Measurements from ENCODE around the gene CPD. TPM values are rescaled to one million over a fixed set of nuclear protein-coding genes. Genes with fewer than 3 reads are reported as not detected.

CPD gene
- total and polyA plus RNA-seq, 2 of the 13 experiments (the other 11 are each of a cell fraction or from before 2014, with no cell fraction given) = 46.1 to 72.3 TPM

DNA sequence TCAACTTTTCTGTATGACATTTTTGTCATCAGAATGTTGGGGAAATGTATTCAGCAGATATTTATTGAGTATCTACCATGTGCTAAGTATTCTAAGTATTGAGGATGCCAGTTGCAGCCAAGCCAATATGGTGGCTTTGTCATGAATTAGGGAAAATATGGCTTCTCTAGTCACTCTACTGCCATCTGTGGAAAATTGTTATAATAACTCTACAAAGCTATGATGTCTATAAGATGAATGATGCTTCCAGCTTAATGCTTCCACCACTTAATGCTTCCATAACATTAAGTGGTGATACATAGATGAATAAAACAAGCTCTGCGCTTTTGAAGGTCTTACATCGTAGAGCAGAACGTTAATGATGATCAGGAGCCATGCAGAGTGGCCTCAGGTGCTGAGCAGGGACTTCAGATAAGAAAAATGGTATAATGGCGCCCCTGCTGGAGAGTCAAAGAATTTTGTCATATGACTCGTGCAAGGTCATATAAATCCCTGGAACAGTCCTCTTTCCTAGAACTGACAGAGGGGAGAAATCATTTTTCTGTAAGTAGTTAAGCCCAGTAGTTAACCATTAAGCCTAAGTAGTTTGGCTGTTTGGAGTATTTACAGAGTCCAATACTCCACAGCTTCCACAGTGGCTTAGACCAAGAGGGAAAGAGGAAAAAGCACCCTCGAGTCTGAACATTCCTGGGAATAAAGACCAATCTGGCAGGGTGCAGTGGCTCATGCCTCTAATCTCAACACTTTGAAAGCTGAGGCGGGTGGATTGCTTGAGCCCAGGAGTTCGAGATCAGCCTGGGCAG, 42.2 kb upstream of the CPD start (continued):
- TF ChIP-seq KAT8 (CRISPR knock-in tag; IDR thresholded peaks at IDR 0.05) = peak; percentile 67
- peak; percentile 30; the same call in 1 of the 2 replicates for TF ChIP-seq SPEN (CRISPR knock-in tag; IDR thresholded peaks at IDR 0.05; ENCODE audit: low read depth)
- TF ChIP-seq, protein P1, sequence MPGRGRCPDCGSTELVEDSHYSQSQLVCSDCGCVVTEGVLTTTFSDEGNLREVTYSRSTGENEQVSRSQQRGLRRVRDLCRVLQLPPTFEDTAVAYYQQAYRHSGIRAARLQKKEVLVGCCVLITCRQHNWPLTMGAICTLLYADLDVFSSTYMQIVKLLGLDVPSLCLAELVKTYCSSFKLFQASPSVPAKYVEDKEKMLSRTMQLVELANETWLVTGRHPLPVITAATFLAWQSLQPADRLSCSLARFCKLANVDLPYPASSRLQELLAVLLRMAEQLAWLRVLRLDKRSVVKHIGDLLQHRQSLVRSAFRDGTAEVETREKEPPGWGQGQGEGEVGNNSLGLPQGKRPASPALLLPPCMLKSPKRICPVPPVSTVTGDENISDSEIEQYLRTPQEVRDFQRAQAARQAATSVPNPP (CRISPR knock-in tag; IDR thresholded peaks at IDR 0.05) = no peak
- no peak for TF ChIP-seq TBP (CRISPR knock-in tag; IDR thresholded peaks at IDR 0.05)
- no peak for TF ChIP-seq ZNF230 (CRISPR knock-in tag; IDR thresholded peaks at IDR 0.05)
- peak; percentile 70; the same call in 1 of the 2 replicates for TF ChIP-seq SP140L (CRISPR knock-in tag; IDR thresholded peaks at IDR 0.05; ENCODE audit: borderline replicate concordance)
- no peak for TF ChIP-seq ZNF761 (CRISPR knock-in tag; conservative IDR thresholded peaks at IDR 0.05)
- no peak for TF ChIP-seq CBX2 (IDR thresholded peaks at IDR 0.05; ENCODE audit: low read depth, low read length)
- TF ChIP-seq CBX2 (CRISPR knock-in tag; IDR thresholded peaks at IDR 0.05; ENCODE audit: low read depth) = no peak
- no peak for TF ChIP-seq ZNF253 (CRISPR knock-in tag; IDR thresholded peaks at IDR 0.05; ENCODE audit: borderline replicate concordance)
- peak; percentile 47; the same call in 1 of the 2 replicates for TF ChIP-seq FOXJ3 (CRISPR knock-in tag; IDR thresholded peaks at IDR 0.05; ENCODE audit: borderline replicate concordance)
- peak; percentile 49; the same call in 1 of the 2 replicates for TF ChIP-seq GATA4 (IDR thresholded peaks at IDR 0.05; ENCODE audit: borderline replicate concordance, low read depth)
- TF ChIP-seq MZF1 (CRISPR knock-in tag; IDR thresholded peaks at IDR 0.05; ENCODE audit: borderline replicate concordance) = no peak
- no peak for TF ChIP-seq ZBTB21 (CRISPR knock-in tag; IDR thresholded peaks at IDR 0.05)
- TF ChIP-seq, protein P2, sequence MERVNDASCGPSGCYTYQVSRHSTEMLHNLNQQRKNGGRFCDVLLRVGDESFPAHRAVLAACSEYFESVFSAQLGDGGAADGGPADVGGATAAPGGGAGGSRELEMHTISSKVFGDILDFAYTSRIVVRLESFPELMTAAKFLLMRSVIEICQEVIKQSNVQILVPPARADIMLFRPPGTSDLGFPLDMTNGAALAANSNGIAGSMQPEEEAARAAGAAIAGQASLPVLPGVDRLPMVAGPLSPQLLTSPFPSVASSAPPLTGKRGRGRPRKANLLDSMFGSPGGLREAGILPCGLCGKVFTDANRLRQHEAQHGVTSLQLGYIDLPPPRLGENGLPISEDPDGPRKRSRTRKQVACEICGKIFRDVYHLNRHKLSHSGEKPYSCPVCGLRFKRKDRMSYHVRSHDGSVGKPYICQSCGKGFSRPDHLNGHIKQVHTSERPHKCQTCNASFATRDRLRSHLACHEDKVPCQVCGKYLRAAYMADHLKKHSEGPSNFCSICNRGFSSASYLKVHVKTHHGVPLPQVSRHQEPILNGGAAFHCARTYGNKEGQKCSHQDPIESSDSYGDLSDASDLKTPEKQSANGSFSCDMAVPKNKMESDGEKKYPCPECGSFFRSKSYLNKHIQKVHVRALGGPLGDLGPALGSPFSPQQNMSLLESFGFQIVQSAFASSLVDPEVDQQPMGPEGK (CRISPR knock-in tag; IDR thresholded peaks at IDR 0.05) = peak; percentile 42; the same call in 1 of the 2 replicates
- TF ChIP-seq, protein P3, sequence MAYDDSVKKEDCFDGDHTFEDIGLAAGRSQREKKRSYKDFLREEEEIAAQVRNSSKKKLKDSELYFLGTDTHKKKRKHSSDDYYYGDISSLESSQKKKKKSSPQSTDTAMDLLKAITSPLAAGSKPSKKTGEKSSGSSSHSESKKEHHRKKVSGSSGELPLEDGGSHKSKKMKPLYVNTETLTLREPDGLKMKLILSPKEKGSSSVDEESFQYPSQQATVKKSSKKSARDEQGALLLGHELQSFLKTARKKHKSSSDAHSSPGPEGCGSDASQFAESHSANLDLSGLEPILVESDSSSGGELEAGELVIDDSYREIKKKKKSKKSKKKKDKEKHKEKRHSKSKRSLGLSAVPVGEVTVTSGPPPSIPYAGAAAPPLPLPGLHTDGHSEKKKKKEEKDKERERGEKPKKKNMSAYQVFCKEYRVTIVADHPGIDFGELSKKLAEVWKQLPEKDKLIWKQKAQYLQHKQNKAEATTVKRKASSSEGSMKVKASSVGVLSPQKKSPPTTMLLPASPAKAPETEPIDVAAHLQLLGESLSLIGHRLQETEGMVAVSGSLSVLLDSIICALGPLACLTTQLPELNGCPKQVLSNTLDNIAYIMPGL (CRISPR knock-in tag; IDR thresholded peaks at IDR 0.05; ENCODE audit: borderline replicate concordance in 1 of 2, low read depth in 1 of 2) = peak; percentile 42 to 71; a peak in 1 of 4 replicates
- no peak for TF ChIP-seq JUNB (CRISPR knock-in tag; IDR thresholded peaks at IDR 0.05; ENCODE audit: borderline replicate concordance)
- TF ChIP-seq ZNF737 (CRISPR knock-in tag; IDR thresholded peaks at IDR 0.05; ENCODE audit: borderline replicate concordance) = no peak
- TF ChIP-seq KDM5A (IDR thresholded peaks at IDR 0.05; ENCODE audit: borderline replicate concordance, low read length) = no peak
- TF ChIP-seq, protein P4, sequence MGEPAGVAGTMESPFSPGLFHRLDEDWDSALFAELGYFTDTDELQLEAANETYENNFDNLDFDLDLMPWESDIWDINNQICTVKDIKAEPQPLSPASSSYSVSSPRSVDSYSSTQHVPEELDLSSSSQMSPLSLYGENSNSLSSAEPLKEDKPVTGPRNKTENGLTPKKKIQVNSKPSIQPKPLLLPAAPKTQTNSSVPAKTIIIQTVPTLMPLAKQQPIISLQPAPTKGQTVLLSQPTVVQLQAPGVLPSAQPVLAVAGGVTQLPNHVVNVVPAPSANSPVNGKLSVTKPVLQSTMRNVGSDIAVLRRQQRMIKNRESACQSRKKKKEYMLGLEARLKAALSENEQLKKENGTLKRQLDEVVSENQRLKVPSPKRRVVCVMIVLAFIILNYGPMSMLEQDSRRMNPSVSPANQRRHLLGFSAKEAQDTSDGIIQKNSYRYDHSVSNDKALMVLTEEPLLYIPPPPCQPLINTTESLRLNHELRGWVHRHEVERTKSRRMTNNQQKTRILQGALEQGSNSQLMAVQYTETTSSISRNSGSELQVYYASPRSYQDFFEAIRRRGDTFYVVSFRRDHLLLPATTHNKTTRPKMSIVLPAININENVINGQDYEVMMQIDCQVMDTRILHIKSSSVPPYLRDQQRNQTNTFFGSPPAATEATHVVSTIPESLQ (CRISPR knock-in tag; conservative IDR thresholded peaks at IDR 0.05) = no peak
- no peak for TF ChIP-seq REL (CRISPR knock-in tag; conservative IDR thresholded peaks at IDR 0.05)
- peak; percentile 61; the same call in 1 of the 2 replicates for TF ChIP-seq MIXL1 (CRISPR knock-in tag; IDR thresholded peaks at IDR 0.05)
- TF ChIP-seq FOXC1 (CRISPR knock-in tag; IDR thresholded peaks at IDR 0.05; ENCODE audit: borderline replicate concordance) = no peak
